ENCODE results near the gene PLEKHG3. TPM values are rescaled to one million over a fixed set of nuclear protein-coding genes. Genes with fewer than 3 reads are reported as not detected.
A peak's percentile ranks its signal among the peaks of the same experiment; 100 is the strongest.

Gene PLEKHG3
- total and polyA plus RNA-seq, 2 donors (not counting 1 experiment from before 2014, with no cell fraction given) = 0.17 to 3.0 TPM

DNA sequence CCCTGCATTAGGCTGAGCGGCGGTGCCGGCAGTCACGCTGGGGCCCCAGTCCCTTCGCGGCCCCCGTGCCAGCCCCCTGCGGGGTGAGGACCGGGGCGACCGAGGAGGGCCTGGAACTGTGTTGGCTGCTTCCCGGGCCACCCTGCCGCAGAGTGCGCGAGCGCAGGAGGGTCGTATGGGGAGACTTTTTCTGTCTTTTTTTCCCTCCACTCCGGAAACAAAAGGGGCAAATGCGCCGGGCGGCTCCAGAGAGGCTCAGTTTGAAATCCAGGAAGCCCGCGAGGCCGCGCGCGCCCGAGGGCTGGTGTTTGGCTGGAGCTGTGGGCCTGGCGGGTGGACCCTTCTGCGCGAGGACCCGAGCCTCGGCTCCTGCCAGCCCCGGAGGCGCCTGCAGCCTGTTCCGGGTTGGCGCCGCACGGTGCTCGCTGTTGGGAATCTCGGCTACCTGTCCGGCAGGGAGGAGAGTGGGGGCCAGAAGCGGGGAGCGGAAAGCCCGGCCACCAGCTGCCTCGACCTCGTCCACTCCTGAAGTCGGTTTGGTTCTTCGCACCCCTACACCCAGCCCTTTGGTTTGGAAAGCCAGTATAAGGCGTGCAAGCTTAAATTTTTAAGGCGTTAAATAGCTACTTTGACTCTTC is 638 bp downstream of the PLEKHG3 start:
- Histone ChIP-seq H3K9ac (ENCODE audit: insufficient read depth, low read length) (peak overlapping the region; percentile 65), H2AFZ (ENCODE audit: low read length) (peak overlapping the region; percentile 47), H3K27ac (ENCODE audit: insufficient read depth, low read length) (no peak overlapping the region), H3K4me1 (ENCODE audit: control insufficient read depth, extremely low read depth, insufficient read depth, low read length) (peaks cover 13% of the 10 kb centered on the region), H3K27me3 (ENCODE audit: control insufficient read depth, insufficient read depth, low read length) (peaks cover 14% of the 10 kb centered on the region), H4K20me1 (ENCODE audit: control insufficient read depth, extremely low read depth, insufficient read depth, low read length) (no peaks in the 10 kb centered on the region), H3K9me3 (ENCODE audit: control insufficient read depth, insufficient read depth, low read depth, low read length) (no peaks in the 10 kb centered on the region), H3K4me3 (replicated peaks in 1 of 4; ENCODE audit: control extremely low read depth in 1 of 4, insufficient read depth in 1 of 4, low read depth in 3 of 4, low read length in 4 of 4) (peak overlapping the region; percentile 48 to 75 (median 52)), H3K36me3 (ENCODE audit: control insufficient read depth, insufficient read depth, low read length) (no peaks in the 10 kb centered on the region), H3K4me2 (ENCODE audit: extremely low read depth, insufficient read depth, low read length) (peak overlapping the region; percentile 69), H3K79me2 (ENCODE audit: control insufficient read depth, insufficient read depth, low read length) (no peaks in the 10 kb centered on the region)
- peak in 1 of 2 donors; percentile 31 for DNase-seq (ENCODE audit: low read depth in 2 of 2)
- TF ChIP-seq, protein P1, sequence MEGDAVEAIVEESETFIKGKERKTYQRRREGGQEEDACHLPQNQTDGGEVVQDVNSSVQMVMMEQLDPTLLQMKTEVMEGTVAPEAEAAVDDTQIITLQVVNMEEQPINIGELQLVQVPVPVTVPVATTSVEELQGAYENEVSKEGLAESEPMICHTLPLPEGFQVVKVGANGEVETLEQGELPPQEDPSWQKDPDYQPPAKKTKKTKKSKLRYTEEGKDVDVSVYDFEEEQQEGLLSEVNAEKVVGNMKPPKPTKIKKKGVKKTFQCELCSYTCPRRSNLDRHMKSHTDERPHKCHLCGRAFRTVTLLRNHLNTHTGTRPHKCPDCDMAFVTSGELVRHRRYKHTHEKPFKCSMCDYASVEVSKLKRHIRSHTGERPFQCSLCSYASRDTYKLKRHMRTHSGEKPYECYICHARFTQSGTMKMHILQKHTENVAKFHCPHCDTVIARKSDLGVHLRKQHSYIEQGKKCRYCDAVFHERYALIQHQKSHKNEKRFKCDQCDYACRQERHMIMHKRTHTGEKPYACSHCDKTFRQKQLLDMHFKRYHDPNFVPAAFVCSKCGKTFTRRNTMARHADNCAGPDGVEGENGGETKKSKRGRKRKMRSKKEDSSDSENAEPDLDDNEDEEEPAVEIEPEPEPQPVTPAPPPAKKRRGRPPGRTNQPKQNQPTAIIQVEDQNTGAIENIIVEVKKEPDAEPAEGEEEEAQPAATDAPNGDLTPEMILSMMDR (conservative IDR thresholded peaks at IDR 0.05 in 1 of 2, IDR thresholded peaks at IDR 0.05 in 1 of 2; ENCODE audit: low read depth in 1 of 2, low read length in 2 of 2) = no peak
- TF ChIP-seq EZH2 (IDR thresholded peaks at IDR 0.05; ENCODE audit: low read length, missing control alignments) = no peak

DNA sequence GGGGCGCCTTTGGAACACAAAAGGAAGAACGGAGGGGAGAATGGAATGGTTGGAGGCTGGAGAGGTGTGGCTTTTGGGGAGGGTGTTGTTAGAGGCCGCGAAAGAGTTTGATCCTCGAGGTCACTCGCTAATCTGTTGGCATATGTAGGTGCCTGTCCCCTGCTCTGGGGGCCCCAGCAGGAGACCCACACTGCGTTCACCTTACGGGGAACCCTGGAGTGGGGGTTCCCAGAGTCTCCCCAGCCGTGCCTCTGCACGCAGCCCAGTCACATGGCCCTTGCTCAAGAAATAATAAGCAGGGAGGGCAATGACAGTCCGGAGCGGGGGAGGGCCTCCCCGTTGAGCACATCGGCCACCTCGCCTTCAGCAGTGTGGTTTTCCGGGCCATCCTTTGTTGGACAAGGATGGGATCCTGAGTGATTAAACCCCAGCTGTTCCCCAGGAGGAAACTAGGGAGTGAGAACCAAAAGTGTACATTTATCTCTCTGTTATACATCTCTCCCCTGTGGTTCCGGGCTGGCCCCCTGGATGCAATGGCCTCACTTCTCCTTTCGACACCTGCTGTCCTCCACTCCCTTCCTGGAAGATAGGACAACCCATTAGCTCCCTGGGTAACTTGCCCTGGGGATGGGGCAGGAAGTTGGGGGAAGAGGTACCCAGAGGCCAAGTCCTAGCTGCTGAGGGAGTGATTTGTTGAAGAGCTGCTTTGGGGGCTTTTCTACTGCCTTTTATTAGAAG is 1.3 kb downstream of the PLEKHG3 start:
- H3K36me3 ChIP-seq (ENCODE audit: control insufficient read depth, insufficient read depth, low read length) = no peaks in the 10 kb centered on the region
- peaks cover 14% of the 10 kb centered on the region for H3K27me3 ChIP-seq (ENCODE audit: control insufficient read depth, insufficient read depth, low read length)
- H3K79me2 ChIP-seq (ENCODE audit: control insufficient read depth, insufficient read depth, low read length) = no peaks in the 10 kb centered on the region
- TF ChIP-seq, protein P1 (conservative IDR thresholded peaks at IDR 0.05 in 1 of 2, IDR thresholded peaks at IDR 0.05 in 1 of 2; ENCODE audit: low read depth in 1 of 2, low read length in 2 of 2) = no peak
- TF ChIP-seq EZH2 (IDR thresholded peaks at IDR 0.05; ENCODE audit: low read length, missing control alignments) = no peak
- no peak for DNase-seq (ENCODE audit: low read depth in 2 of 2)
- H3K27ac ChIP-seq (ENCODE audit: insufficient read depth, low read length) = no peak overlapping the region
- no peak overlapping the region for H3K9ac ChIP-seq (ENCODE audit: insufficient read depth, low read length)
- H3K4me3 ChIP-seq (replicated peaks in 1 of 4; ENCODE audit: control extremely low read depth in 1 of 4, insufficient read depth in 1 of 4, low read depth in 3 of 4, low read length in 4 of 4) = peak overlapping the region; percentile 48 to 75 (median 52)
- H2AFZ ChIP-seq (ENCODE audit: low read length) = no peak overlapping the region
- no peaks in the 10 kb centered on the region for H3K9me3 ChIP-seq (ENCODE audit: control insufficient read depth, insufficient read depth, low read depth, low read length)
- peak overlapping the region; percentile 69 for H3K4me2 ChIP-seq (ENCODE audit: extremely low read depth, insufficient read depth, low read length)
- H3K4me1 ChIP-seq (ENCODE audit: control insufficient read depth, extremely low read depth, insufficient read depth, low read length) = peaks cover 13% of the 10 kb centered on the region
- H4K20me1 ChIP-seq (ENCODE audit: control insufficient read depth, extremely low read depth, insufficient read depth, low read length) = no peaks in the 10 kb centered on the region

GRCh38 chr14:64706119-64706592 is 1.9 kb downstream of the PLEKHG3 start:
- Histone ChIP-seq H4K20me1 (ENCODE audit: control insufficient read depth, extremely low read depth, insufficient read depth, low read length) (no peaks in the 10 kb centered on the region), H3K27me3 (ENCODE audit: control insufficient read depth, insufficient read depth, low read length) (peaks cover 14% of the 10 kb centered on the region)

More at GRCh38 chr14:64706119-64706592, 1.9 kb downstream of the PLEKHG3 start:
- Histone ChIP-seq H3K9me3 (ENCODE audit: control insufficient read depth, insufficient read depth, low read depth, low read length) (no peaks in the 10 kb centered on the region), H3K4me3 (replicated peaks in 1 of 4; ENCODE audit: control extremely low read depth in 1 of 4, insufficient read depth in 1 of 4, low read depth in 3 of 4, low read length in 4 of 4) (no peak overlapping the region), H3K79me2 (ENCODE audit: control insufficient read depth, insufficient read depth, low read length) (no peaks in the 10 kb centered on the region), H3K36me3 (ENCODE audit: control insufficient read depth, insufficient read depth, low read length) (no peaks in the 10 kb centered on the region), H2AFZ (ENCODE audit: low read length) (no peak overlapping the region), H3K4me1 (ENCODE audit: control insufficient read depth, extremely low read depth, insufficient read depth, low read length) (peaks cover 13% of the 10 kb centered on the region), H3K9ac (ENCODE audit: insufficient read depth, low read length) (no peak overlapping the region), H3K4me2 (ENCODE audit: extremely low read depth, insufficient read depth, low read length) (no peak overlapping the region), H3K27ac (ENCODE audit: insufficient read depth, low read length) (no peak overlapping the region)
- no peak for TF ChIP-seq EZH2 (IDR thresholded peaks at IDR 0.05; ENCODE audit: low read length, missing control alignments)
- TF ChIP-seq, protein P1 (conservative IDR thresholded peaks at IDR 0.05 in 1 of 2, IDR thresholded peaks at IDR 0.05 in 1 of 2; ENCODE audit: low read depth in 1 of 2, low read length in 2 of 2) = no peak
- DNase-seq (ENCODE audit: low read depth in 2 of 2) = no peak

All from fibroblast of lung (primary cell).